Endothelial cell (in vitro differentiated cells): Measurements from ENCODE around the gene RER1. TPM values are rescaled to one million over a fixed set of nuclear protein-coding genes. Genes with fewer than 3 reads are reported as not detected.

Experiments used
- DNase-seq: peaks from one replicate; pipeline ENCODE4 v3.0.0; 2021; ENCODE audit warnings: low spot score
- H3K27ac Mint-ChIP-seq: one replicate; pipeline ENCODE4 v1.8.0; 2021; ENCODE audit warnings: mixed read lengths, inconsistent platforms; ENCODE audit not compliant: unreplicated experiment
- H3K27me3 Mint-ChIP-seq: one replicate; pipeline ENCODE4 v1.8.0; 2021; ENCODE audit warnings: mild to moderate bottlenecking, moderate library complexity, mixed read lengths, inconsistent platforms; ENCODE audit not compliant: unreplicated experiment
- H3K36me3 Mint-ChIP-seq: one replicate; pipeline ENCODE4 v1.8.0; 2021; ENCODE audit warnings: mild to moderate bottlenecking, low read depth, mixed read lengths, inconsistent platforms; ENCODE audit not compliant: unreplicated experiment
- H3K4me1 Mint-ChIP-seq: one replicate; pipeline ENCODE4 v1.8.0; 2021; ENCODE audit warnings: mild to moderate bottlenecking, mixed read lengths, inconsistent platforms; ENCODE audit not compliant: unreplicated experiment
- H3K4me3 Mint-ChIP-seq: one replicate; pipeline ENCODE4 v1.8.0; 2021; ENCODE audit warnings: mild to moderate bottlenecking, mixed read lengths, inconsistent platforms; ENCODE audit not compliant: unreplicated experiment
- H3K9me3 Mint-ChIP-seq: one replicate; pipeline ENCODE4 v1.8.0; 2021; ENCODE audit warnings: mixed read lengths, inconsistent platforms; ENCODE audit not compliant: unreplicated experiment
- CTCF ChIP-seq: fragments of 200-600 bp; sonication (generic); IDR thresholded peaks from one replicate; pipeline ENCODE4 v1.5.0; 2021; ENCODE audit warnings: antibody characterized with exemption; ENCODE audit not compliant: unreplicated experiment
- total RNA-seq: library from RNA; stranded (reverse); fragmentation: NEBNext Ultra II Directional; extraction: Animal tissue kit (Norgen Biotek cat#: 25700); gene quantifications from one replicate; pipeline ENCODE4 v1.2.1, GENCODE V29; 2021; ENCODE audit not compliant: unreplicated experiment

Gene RER1
- total RNA-seq, 1 donor from 2014 or later, result 141 TPM

- Mint-ChIP-seq H3K4me1 (no peaks in the 10 kb centered on the region), H3K36me3 (no peaks in the 10 kb centered on the region), H3K4me3 (no peak overlapping the region), H3K9me3 (no peaks in the 10 kb centered on the region), H3K27ac (no peak overlapping the region), H3K27me3 (peaks cover 3% of the 10 kb centered on the region)
- no peak for TF ChIP-seq CTCF
- DNase-seq, result no peak
These were observed 58.2 kb downstream of the RER1 start for GRCh38 chr1:2449636-2450454.

DNA sequence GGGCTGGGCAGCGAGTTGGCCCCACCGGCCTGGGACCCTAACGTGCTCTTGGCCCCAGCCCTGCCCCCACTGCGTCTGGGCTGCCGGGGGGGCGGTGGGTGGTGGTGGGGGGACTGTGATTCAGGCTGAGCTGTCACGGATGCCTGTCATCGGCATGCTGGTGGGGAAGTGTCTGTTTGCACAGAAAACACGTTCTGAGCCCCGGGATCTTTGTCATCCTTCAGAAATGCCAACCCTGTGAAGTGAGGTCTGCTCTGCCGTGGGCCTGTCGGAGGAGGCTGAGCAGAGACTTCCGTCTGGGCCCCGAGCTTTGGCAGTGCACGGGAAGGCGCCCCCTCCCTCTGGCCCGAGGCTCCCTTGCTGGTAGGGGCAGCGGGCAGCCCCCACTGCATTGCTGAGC is 60.1 kb downstream of the RER1 start:
- Mint-ChIP-seq H3K27me3 (peaks cover 2% of the 10 kb centered on the region), H3K4me3 (no peak overlapping the region), H3K4me1 (no peaks in the 10 kb centered on the region), H3K36me3 (no peaks in the 10 kb centered on the region), H3K9me3 (no peaks in the 10 kb centered on the region), H3K27ac (no peak overlapping the region)
- TF ChIP-seq CTCF, result no peak
- DNase-seq, result no peak

- H3K27ac Mint-ChIP-seq, result no peak overlapping the region
- H3K9me3 Mint-ChIP-seq, result no peaks in the 10 kb centered on the region
- DNase-seq, result no peak
- H3K4me3 Mint-ChIP-seq, result no peak overlapping the region
- H3K36me3 Mint-ChIP-seq, result no peaks in the 10 kb centered on the region
- TF ChIP-seq CTCF, result no peak
- H3K27me3 Mint-ChIP-seq, result peaks cover 2% of the 10 kb centered on the region
- H3K4me1 Mint-ChIP-seq, result no peaks in the 10 kb centered on the region
These were observed 60.7 kb downstream of the RER1 start for GRCh38 chr1:2452201-2452931.

GRCh38 chr1:2452932-2453315 is 61.3 kb downstream of the RER1 start:
- H3K27me3 Mint-ChIP-seq, result peaks cover 2% of the 10 kb centered on the region
- H3K4me3 Mint-ChIP-seq, result no peak overlapping the region
- no peak for TF ChIP-seq CTCF
- no peak overlapping the region for H3K27ac Mint-ChIP-seq
- H3K4me1 Mint-ChIP-seq, result no peaks in the 10 kb centered on the region
- no peaks in the 10 kb centered on the region for H3K36me3 Mint-ChIP-seq
- no peaks in the 10 kb centered on the region for H3K9me3 Mint-ChIP-seq
- DNase-seq, result no peak

- no peak for TF ChIP-seq CTCF
- no peak for DNase-seq
- no peak overlapping the region for H3K27ac Mint-ChIP-seq
- H3K4me3 Mint-ChIP-seq, result no peak overlapping the region
- no peaks in the 10 kb centered on the region for H3K4me1 Mint-ChIP-seq
- H3K9me3 Mint-ChIP-seq, result no peaks in the 10 kb centered on the region
- no peaks in the 10 kb centered on the region for H3K36me3 Mint-ChIP-seq
- H3K27me3 Mint-ChIP-seq, result peaks cover 2% of the 10 kb centered on the region
These were observed 62.6 kb downstream of the RER1 start for GRCh38 chr1:2454227-2454626.
